ENCODE measurements around the gene KIRREL3. TPM values are rescaled to one million over a fixed set of nuclear protein-coding genes. Genes with fewer than 3 reads are reported as not detected.

KIRREL3 gene
- total and polyA plus RNA-seq, 2 donors (not counting 3 experiments of a cell fraction or from before 2014, with no cell fraction given), result not detected

DNA sequence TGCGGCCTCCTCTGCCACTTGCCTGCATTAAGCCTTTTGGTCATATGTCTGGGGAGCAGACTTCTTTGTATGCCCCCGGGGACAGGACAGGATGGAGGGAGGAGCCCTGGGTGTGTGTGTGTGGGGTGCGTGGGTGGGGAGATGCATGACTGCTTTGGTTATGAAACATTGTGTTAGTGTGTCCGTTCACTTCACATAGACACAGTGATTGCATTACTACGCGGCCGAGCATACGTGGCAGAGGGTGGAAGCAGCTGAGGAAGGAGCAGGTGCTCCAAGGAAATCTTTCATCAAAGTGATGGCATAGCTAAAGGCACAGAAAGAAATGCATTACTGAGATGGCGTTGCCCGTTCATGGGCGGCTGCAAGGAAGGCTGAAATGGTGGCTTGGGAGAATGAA lies 384.7 kb downstream of the KIRREL3 start:
- H3K4me1 ChIP-seq (ENCODE audit: control insufficient read depth, extremely low read depth, insufficient read depth, low read length), result no peaks in the 10 kb centered on the region

More for the DNA sequence above, 384.7 kb downstream of the KIRREL3 start:
- no peaks in the 10 kb centered on the region for H3K9me3 ChIP-seq (replicated peaks; ENCODE audit: control insufficient read depth, insufficient read depth, low read length)
- intact Hi-C loops (cut with micrococcal nuclease), result no loop called here
- H3K27ac ChIP-seq (ENCODE audit: insufficient read depth, low read depth, low read length), result no peak overlapping the region
- CTCF ChIA-PET, result no interaction called here
- H3K36me3 ChIP-seq (ENCODE audit: control insufficient read depth in 2 of 2, extremely low read depth in 1 of 2, insufficient read depth in 2 of 2, low read length in 2 of 2), result no peaks in the 10 kb centered on the region
- no TSS peak for BruUV-seq (replicated peaks)
- no peak for FAIRE-seq
- H3K4me3 ChIP-seq (replicated peaks in 1 of 3; ENCODE audit: insufficient read depth in 1 of 3, low read depth in 1 of 3, low read length in 3 of 3), result no peak overlapping the region
- POLR2A ChIA-PET, result no interaction called here
- no peak overlapping the region for H3K9ac ChIP-seq (replicated peaks; ENCODE audit: extremely low read depth, insufficient read depth, low read length)
- no peaks in the 10 kb centered on the region for H4K20me1 ChIP-seq (replicated peaks; ENCODE audit: control insufficient read depth, extremely low read depth, insufficient read depth, low read length)
- no peaks in the 10 kb centered on the region for H3K79me2 ChIP-seq (ENCODE audit: control insufficient read depth, insufficient read depth, low read length)
- DNase-seq (ENCODE audit: low read depth, low spot score), result no peak
- no peak overlapping the region for H3K4me2 ChIP-seq (ENCODE audit: insufficient read depth, low read length)
- no peak overlapping the region for H2AFZ ChIP-seq (ENCODE audit: low read depth, low read length)
- H3K9me1 ChIP-seq (replicated peaks; ENCODE audit: control insufficient read depth, extremely low read depth, insufficient read depth, low read length), result no peaks in the 10 kb centered on the region
- H3K27me3 ChIP-seq (ENCODE audit: control insufficient read depth in 2 of 2, insufficient read depth in 2 of 2, low read length in 2 of 2), result no peaks in the 10 kb centered on the region
- TF ChIP-seq FOS (IDR thresholded peaks at IDR 0.05; ENCODE audit: borderline replicate concordance, insufficient read depth, low read length), result no peak
- no peak for TF ChIP-seq MYC (IDR thresholded peaks at IDR 0.05; ENCODE audit: low read depth, low read length)
- TF ChIP-seq EZH2 (IDR thresholded peaks at IDR 0.05; ENCODE audit: borderline replicate concordance, low read depth, low read length, severe bottlenecking), result no peak
- no peak for TF ChIP-seq POLR2A (IDR thresholded peaks at IDR 0.05; ENCODE audit: low read depth, low read length)
- no peak for TF ChIP-seq GATA2 (IDR thresholded peaks at IDR 0.05; ENCODE audit: insufficient read depth, insufficient read length, low read depth, low read length)
- no peak for TF ChIP-seq POLR2AphosphoS5 (IDR thresholded peaks at IDR 0.05; ENCODE audit: insufficient read depth, low read depth, low read length)
- TF ChIP-seq JUN (IDR thresholded peaks at IDR 0.05; ENCODE audit: borderline replicate concordance, insufficient read depth, insufficient read length, low read depth), result no peak
- no peak for TF ChIP-seq MAX (IDR thresholded peaks at IDR 0.05; ENCODE audit: insufficient read depth, insufficient read length)
- no peak for TF ChIP-seq CTCF (IDR thresholded peaks at IDR 0.05; ENCODE audit: extremely low read depth in 1 of 2, insufficient read depth in 1 of 2, low read depth in 1 of 2, low read length in 2 of 2)
- dilution Hi-C loops (cut with MboI; ENCODE audit: extremely low pct_ligation_motif_present, low sequenced_read_pairs), result no loop called here

Measured in endothelial cell of umbilical vein (primary cell).